ENCODE data around the gene ASGR2. TPM values are rescaled to one million over a fixed set of nuclear protein-coding genes. Genes with fewer than 3 reads are reported as not detected.
A peak's percentile ranks its signal among the peaks of the same experiment; 100 is the strongest.

Gene ASGR2
- total and polyA plus RNA-seq, 2 of the 13 experiments (the other 11 are each of a cell fraction or from before 2014, with no cell fraction given): 320 to 754 TPM

DNA sequence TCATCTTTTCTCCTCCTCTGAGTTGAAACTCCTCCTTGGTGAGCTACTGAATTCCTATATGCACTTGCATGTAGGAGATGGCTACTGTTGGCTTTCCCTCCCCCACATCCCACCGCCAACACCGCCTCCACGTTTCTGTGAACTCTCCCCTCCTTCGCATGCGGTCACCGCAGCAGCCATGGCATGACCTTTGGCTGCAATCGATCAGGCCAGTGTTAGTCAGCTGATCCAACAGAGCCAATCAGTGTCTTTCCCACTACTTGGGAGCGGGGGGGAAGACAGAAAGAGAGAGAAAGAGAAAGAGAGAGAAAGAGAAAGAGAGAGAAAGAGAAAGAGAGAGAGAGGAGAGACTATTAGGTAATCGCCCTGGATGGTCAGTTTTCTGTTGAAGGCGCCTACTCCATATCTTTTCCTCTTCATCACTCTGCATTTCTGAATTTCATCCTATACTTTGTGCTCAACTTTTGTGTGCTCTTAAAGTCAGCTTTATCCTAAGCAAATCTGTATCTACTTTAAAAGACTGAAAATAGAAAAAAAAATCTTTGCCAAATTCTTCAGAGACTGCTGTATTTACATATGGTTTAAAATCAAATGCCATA lies 41.8 kb upstream of the ASGR2 start (continued):
- TF ChIP-seq NFRKB (IDR thresholded peaks at IDR 0.05): no peak
- TF ChIP-seq KAT8 (CRISPR knock-in tag; IDR thresholded peaks at IDR 0.05): peak; percentile 89
- TF ChIP-seq CHD2 (IDR thresholded peaks at IDR 0.05; ENCODE audit: low read depth, low read length): peak; percentile 52; the same call in 1 of the 2 replicates
- peak; percentile 92; the same call in 1 of the 2 replicates for TF ChIP-seq ZNF879 (CRISPR knock-in tag; IDR thresholded peaks at IDR 0.05)
- TF ChIP-seq GABPB1 (CRISPR knock-in tag; IDR thresholded peaks at IDR 0.05): peak; percentile 56
- peak; percentile 97 for TF ChIP-seq ZIK1 (CRISPR knock-in tag; IDR thresholded peaks at IDR 0.05; ENCODE audit: borderline replicate concordance, low read depth)
- TF ChIP-seq XRCC5 (optimal IDR thresholded peaks at IDR 0.05; ENCODE audit: low read length): no peak
- TF ChIP-seq ZNF766 (CRISPR knock-in tag; IDR thresholded peaks at IDR 0.05; ENCODE audit: borderline replicate concordance): peak; percentile 94; the same call in 1 of the 2 replicates
- TF ChIP-seq ZNF44 (CRISPR knock-in tag; IDR thresholded peaks at IDR 0.05): no peak; the same call in none of the 2 replicates
- TF ChIP-seq, protein P1, sequence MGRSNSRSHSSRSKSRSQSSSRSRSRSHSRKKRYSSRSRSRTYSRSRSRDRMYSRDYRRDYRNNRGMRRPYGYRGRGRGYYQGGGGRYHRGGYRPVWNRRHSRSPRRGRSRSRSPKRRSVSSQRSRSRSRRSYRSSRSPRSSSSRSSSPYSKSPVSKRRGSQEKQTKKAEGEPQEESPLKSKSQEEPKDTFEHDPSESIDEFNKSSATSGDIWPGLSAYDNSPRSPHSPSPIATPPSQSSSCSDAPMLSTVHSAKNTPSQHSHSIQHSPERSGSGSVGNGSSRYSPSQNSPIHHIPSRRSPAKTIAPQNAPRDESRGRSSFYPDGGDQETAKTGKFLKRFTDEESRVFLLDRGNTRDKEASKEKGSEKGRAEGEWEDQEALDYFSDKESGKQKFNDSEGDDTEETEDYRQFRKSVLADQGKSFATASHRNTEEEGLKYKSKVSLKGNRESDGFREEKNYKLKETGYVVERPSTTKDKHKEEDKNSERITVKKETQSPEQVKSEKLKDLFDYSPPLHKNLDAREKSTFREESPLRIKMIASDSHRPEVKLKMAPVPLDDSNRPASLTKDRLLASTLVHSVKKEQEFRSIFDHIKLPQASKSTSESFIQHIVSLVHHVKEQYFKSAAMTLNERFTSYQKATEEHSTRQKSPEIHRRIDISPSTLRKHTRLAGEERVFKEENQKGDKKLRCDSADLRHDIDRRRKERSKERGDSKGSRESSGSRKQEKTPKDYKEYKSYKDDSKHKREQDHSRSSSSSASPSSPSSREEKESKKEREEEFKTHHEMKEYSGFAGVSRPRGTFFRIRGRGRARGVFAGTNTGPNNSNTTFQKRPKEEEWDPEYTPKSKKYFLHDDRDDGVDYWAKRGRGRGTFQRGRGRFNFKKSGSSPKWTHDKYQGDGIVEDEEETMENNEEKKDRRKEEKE (IDR thresholded peaks at IDR 0.05): no peak
- TF ChIP-seq POLR2AphosphoS2 (IDR thresholded peaks at IDR 0.05; ENCODE audit: low read depth, low read length): no peak
- TF ChIP-seq CENPT (CRISPR knock-in tag; IDR thresholded peaks at IDR 0.05; ENCODE audit: low read depth): no peak; the same call in 1 of the 2 replicates
- peak; percentile 34; the same call in 1 of the 2 replicates for TF ChIP-seq ISL2 (CRISPR knock-in tag; IDR thresholded peaks at IDR 0.05)
- TF ChIP-seq, protein P2, sequence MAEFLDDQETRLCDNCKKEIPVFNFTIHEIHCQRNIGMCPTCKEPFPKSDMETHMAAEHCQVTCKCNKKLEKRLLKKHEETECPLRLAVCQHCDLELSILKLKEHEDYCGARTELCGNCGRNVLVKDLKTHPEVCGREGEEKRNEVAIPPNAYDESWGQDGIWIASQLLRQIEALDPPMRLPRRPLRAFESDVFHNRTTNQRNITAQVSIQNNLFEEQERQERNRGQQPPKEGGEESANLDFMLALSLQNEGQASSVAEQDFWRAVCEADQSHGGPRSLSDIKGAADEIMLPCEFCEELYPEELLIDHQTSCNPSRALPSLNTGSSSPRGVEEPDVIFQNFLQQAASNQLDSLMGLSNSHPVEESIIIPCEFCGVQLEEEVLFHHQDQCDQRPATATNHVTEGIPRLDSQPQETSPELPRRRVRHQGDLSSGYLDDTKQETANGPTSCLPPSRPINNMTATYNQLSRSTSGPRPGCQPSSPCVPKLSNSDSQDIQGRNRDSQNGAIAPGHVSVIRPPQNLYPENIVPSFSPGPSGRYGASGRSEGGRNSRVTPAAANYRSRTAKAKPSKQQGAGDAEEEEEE (CRISPR knock-in tag; IDR thresholded peaks at IDR 0.05; ENCODE audit: borderline replicate concordance): no peak
- TF ChIP-seq, protein P3, sequence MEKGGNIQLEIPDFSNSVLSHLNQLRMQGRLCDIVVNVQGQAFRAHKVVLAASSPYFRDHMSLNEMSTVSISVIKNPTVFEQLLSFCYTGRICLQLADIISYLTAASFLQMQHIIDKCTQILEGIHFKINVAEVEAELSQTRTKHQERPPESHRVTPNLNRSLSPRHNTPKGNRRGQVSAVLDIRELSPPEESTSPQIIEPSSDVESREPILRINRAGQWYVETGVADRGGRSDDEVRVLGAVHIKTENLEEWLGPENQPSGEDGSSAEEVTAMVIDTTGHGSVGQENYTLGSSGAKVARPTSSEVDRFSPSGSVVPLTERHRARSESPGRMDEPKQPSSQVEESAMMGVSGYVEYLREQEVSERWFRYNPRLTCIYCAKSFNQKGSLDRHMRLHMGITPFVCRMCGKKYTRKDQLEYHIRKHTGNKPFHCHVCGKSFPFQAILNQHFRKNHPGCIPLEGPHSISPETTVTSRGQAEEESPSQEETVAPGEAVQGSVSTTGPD (CRISPR knock-in tag; IDR thresholded peaks at IDR 0.05): peak; percentile 73
- TF ChIP-seq, protein P4, sequence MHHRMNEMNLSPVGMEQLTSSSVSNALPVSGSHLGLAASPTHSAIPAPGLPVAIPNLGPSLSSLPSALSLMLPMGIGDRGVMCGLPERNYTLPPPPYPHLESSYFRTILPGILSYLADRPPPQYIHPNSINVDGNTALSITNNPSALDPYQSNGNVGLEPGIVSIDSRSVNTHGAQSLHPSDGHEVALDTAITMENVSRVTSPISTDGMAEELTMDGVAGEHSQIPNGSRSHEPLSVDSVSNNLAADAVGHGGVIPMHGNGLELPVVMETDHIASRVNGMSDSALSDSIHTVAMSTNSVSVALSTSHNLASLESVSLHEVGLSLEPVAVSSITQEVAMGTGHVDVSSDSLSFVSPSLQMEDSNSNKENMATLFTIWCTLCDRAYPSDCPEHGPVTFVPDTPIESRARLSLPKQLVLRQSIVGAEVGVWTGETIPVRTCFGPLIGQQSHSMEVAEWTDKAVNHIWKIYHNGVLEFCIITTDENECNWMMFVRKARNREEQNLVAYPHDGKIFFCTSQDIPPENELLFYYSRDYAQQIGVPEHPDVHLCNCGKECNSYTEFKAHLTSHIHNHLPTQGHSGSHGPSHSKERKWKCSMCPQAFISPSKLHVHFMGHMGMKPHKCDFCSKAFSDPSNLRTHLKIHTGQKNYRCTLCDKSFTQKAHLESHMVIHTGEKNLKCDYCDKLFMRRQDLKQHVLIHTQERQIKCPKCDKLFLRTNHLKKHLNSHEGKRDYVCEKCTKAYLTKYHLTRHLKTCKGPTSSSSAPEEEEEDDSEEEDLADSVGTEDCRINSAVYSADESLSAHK (CRISPR knock-in tag; IDR thresholded peaks at IDR 0.05; ENCODE audit: borderline replicate concordance): no peak
- TF ChIP-seq HNRNPK (IDR thresholded peaks at IDR 0.05; ENCODE audit: low read depth, low read length, poor library complexity, severe bottlenecking): no peak
- TF ChIP-seq, protein P5, sequence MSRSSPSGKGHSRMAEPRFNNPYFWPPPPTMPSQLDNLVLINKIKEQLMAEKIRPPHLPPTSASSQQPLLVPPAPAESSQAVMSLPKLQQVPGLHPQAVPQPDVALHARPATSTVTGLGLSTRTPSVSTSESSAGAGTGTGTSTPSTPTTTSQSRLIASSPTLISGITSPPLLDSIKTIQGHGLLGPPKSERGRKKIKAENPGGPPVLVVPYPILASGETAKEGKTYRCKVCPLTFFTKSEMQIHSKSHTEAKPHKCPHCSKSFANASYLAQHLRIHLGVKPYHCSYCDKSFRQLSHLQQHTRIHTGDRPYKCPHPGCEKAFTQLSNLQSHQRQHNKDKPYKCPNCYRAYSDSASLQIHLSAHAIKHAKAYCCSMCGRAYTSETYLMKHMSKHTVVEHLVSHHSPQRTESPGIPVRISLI (CRISPR knock-in tag; IDR thresholded peaks at IDR 0.05; ENCODE audit: borderline replicate concordance): peak; percentile 68
- TF ChIP-seq RFXANK (CRISPR knock-in tag; IDR thresholded peaks at IDR 0.05): no peak
- TF ChIP-seq ZMAT3 (CRISPR knock-in tag; conservative IDR thresholded peaks at IDR 0.05): peak; percentile 97
- peak; percentile 87; the same call in 1 of the 2 replicates for TF ChIP-seq ZBTB20 (CRISPR knock-in tag; IDR thresholded peaks at IDR 0.05; ENCODE audit: borderline replicate concordance, low read depth)
